Common myeloid progenitor, CD34-positive (primary cell): Measurements from ENCODE around the gene NELFB.

Source experiments
- CTCF ChIA-PET: fragments of 350-600 bp; sonication (Branson Sonifier 250); formaldehyde crosslinking; loops from one replicate; lab custom pipeline; 2021; ENCODE audit warnings: antibody characterized with exemption; lab: Charles Lee
- POLR2A ChIA-PET: fragments of 350-600 bp; sonication (Branson Sonifier 250); formaldehyde crosslinking; loops from one replicate; lab custom pipeline; 2021; ENCODE audit warnings: antibody characterized with exemption; lab: Charles Lee
- DNase-seq, 3 donors: peaks; one replicate each; pipeline versions ENCODE4 v3.0.0 to v3.0.0-alpha.2; 2013
- H3K27ac ChIP-seq, 2 experiments: 1 replicate in 1 of 2; 2 replicates in 1 of 2; pipeline ENCODE4 v1.7.0; 2013; ENCODE audit warnings: inconsistent platforms in 2 of 2, low read length in 2 of 2, mild to moderate bottlenecking in 2 of 2, low read depth in 1 of 2, moderate library complexity in 1 of 2; ENCODE audit not compliant: severe bottlenecking in 2 of 2, insufficient read depth in 1 of 2, poor library complexity in 1 of 2
- H3K27me3 ChIP-seq, 5 experiments: replicated peaks in 2 of 5; 1 replicate in 3 of 5; 2 replicates in 2 of 5; pipeline versions ENCODE4 v1.6.1 to v1.7.0; 2013; ENCODE audit warnings: low read length in 4 of 5, mild to moderate bottlenecking in 2 of 5, moderate library complexity in 2 of 5, inconsistent platforms in 1 of 5; ENCODE audit not compliant: insufficient read depth in 5 of 5, control insufficient read depth in 4 of 5
- H3K36me3 ChIP-seq, 4 experiments: 1 replicate in 2 of 4; 2 replicates in 2 of 4; pipeline versions ENCODE4 v1.6.1 to v1.7.0; 2013; ENCODE audit warnings: low read length in 3 of 4, control low read depth in 1 of 4, mild to moderate bottlenecking in 1 of 4; ENCODE audit not compliant: control insufficient read depth in 4 of 4, insufficient read depth in 4 of 4
- H3K4me1 ChIP-seq, 4 experiments: 1 replicate in 3 of 4; 2 replicates in 1 of 4; pipeline versions ENCODE4 v1.6.1 to v1.7.1; 2013; ENCODE audit warnings: low read length in 3 of 4, mild to moderate bottlenecking in 3 of 4, control low read depth in 1 of 4, inconsistent platforms in 1 of 4, moderate library complexity in 1 of 4; ENCODE audit not compliant: control insufficient read depth in 4 of 4, insufficient read depth in 4 of 4; ENCODE audit errors: control extremely low read depth in 1 of 4
- H3K4me3 ChIP-seq, 7 experiments: 1 replicate in 4 of 7; 2 replicates in 3 of 7; pipeline versions ENCODE4 v1.5.1 to v1.7.0; 2013; ENCODE audit warnings: mild to moderate bottlenecking in 7 of 7, low read length in 6 of 7, moderate library complexity in 6 of 7, inconsistent platforms in 2 of 7, low read depth in 2 of 7, control low read depth in 1 of 7; ENCODE audit not compliant: insufficient read depth in 4 of 7, control insufficient read depth in 1 of 7; ENCODE audit errors: extremely low read depth in 1 of 7
- H3K9me3 ChIP-seq, 5 experiments: 1 replicate in 4 of 5; 2 replicates in 1 of 5; pipeline versions ENCODE4 v1.6.1 to v1.7.1; 2013; ENCODE audit warnings: low read length in 4 of 5, mild to moderate bottlenecking in 2 of 5, inconsistent platforms in 1 of 5, low read depth in 1 of 5, moderate library complexity in 1 of 5; ENCODE audit not compliant: control insufficient read depth in 4 of 5, insufficient read depth in 2 of 5; ENCODE audit errors: control extremely low read depth in 1 of 5
- WGBS: methylation state at CpG from one replicate; pipeline ENCODE4 v1.1.5; 2013; ENCODE audit not compliant: insufficient coverage; 5-methylcytosine and 5-hydroxymethylcytosine counted together

Gene NELFB

DNA sequence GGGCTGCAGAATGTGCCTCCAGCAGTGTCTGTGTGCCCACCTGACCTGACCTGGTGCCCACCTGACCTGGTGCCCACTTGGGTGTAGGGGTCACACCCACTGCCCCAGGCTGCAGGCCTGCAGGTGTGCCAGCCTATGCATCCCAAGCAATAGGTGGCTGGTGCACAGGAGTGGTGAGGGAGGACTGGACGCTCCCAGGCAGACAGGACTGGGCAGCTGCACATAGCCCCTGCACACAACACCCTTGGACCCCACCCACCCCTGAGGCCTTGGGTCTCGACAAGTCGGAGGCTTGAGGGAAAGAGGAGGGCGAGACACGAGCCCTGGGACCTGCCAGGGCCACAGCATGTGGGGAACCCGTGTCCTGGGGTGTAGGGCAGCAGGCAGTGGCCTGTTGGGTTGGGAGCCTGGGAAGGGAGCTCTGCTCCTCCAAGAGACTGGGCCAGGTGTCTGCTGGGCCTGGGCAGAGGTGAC is 57.8 kb downstream of the NELFB start:
- 100% methylated on average over 3 of the region's 6 CpGs for WGBS
- CTCF ChIA-PET, result interaction anchor here (0.7 to 2.7 kb wide), 3 partner anchors 9 to 28 kb away, joined by 4 to 8 read pairs (median 4); partner anchors contain the start of gene NRARP

DNA sequence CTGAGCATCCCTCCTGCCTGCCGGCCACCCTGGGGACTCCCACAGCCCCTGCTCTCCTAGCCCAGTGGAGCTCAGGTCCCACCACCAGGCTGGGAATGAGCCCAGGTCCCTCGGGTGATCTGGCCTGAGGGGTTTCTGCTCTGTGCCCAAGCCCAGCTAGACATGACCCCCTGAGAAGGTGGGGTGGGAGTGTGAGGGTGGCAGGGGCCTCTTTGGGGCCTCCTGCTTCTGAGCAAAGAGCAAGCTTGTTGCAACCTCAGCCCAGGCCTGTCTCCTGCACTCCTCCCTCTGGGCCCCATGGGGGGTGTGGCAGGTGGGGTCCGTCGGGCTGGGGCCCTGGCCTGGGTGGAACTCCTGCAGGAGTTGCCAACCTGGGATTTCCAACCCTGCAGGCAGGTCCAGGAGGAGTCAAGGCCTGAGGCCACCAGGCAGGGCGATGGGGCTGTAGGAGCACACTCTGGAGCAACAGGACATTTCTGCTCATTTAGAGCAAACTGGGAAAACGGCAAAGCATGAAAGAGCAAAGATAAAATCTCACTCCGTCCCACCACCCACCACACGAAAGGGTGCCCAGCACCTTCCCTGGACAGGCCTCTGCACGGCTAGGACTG is 58.3 kb downstream of the NELFB start:
- ChIA-PET CTCF (interaction anchor here (1.0 to 2.7 kb wide), 2 partner anchors 10 to 29 kb away, joined by 4 to 8 read pairs; no protein-coding TSS in a partner anchor), POLR2A (no interaction called here)

More for the DNA sequence above, 57.8 kb downstream of the NELFB start:
- H3K9me3 ChIP-seq, result no peaks in the 10 kb centered on the region
- no peak overlapping the region for H3K27ac ChIP-seq
- H3K4me1 ChIP-seq, result peaks cover 0 to 23% (median 22%) of the 10 kb centered on the region in 4 experiments
- no peaks in the 10 kb centered on the region for H3K27me3 ChIP-seq
- no peaks in the 10 kb centered on the region for H3K36me3 ChIP-seq
- POLR2A ChIA-PET, result no interaction called here
- DNase-seq, result no peak
- no peak overlapping the region for H3K4me3 ChIP-seq

DNA sequence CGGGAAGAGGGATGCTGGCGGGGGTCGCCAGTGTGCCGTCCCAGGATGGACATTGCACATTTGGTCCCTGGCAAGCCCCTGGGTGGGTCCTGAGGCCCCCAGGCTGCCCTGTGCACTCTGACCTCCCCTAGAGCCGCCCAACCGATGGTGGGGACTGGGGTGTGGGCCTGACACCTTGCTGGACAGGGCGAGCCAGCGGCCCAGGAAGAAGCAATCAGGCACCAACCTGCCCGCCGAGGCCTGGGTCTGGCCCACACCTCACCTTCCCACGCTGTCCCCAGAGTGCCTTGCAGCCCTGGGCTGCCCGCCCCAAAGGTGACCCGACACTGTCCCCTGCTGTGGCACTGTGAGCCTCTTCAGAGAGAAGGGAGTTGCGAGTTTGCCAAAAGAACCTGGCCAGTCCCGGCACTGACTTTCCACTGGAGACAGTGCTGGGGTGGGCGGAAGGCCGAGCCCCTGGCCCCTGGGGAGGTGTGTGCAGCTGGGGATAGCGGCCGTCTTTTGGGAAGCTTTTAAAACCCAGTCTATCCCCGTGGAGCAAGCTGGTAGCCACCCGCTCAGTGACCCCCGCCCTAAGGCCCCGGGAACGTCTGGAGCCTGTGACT is 58.9 kb downstream of the NELFB start:
- no peak overlapping the region for H3K27ac ChIP-seq
- ChIA-PET POLR2A (no interaction called here), CTCF (interaction anchor here (1.0 to 2.7 kb wide), 2 partner anchors 10 to 29 kb away, joined by 4 to 8 read pairs; no protein-coding TSS in a partner anchor)
- no peaks in the 10 kb centered on the region for H3K36me3 ChIP-seq
- no peak overlapping the region for H3K4me3 ChIP-seq
- H3K4me1 ChIP-seq, result peaks cover 0 to 24% (median 21%) of the 10 kb centered on the region in 4 experiments
- DNase-seq, result no peak
- H3K27me3 ChIP-seq, result no peaks in the 10 kb centered on the region
- H3K9me3 ChIP-seq, result no peaks in the 10 kb centered on the region
- 94% methylated on average over 17 of the region's 24 CpGs for WGBS

More for the DNA sequence above, 58.3 kb downstream of the NELFB start:
- Histone ChIP-seq H3K4me3 (no peak overlapping the region), H3K4me1 (peaks cover 0 to 24% (median 21%) of the 10 kb centered on the region in 4 experiments), H3K27ac (no peak overlapping the region), H3K27me3 (no peaks in the 10 kb centered on the region), H3K9me3 (no peaks in the 10 kb centered on the region), H3K36me3 (no peaks in the 10 kb centered on the region)
- 86% methylated on average over 8 of the region's 9 CpGs for WGBS
- no peak for DNase-seq

DNA sequence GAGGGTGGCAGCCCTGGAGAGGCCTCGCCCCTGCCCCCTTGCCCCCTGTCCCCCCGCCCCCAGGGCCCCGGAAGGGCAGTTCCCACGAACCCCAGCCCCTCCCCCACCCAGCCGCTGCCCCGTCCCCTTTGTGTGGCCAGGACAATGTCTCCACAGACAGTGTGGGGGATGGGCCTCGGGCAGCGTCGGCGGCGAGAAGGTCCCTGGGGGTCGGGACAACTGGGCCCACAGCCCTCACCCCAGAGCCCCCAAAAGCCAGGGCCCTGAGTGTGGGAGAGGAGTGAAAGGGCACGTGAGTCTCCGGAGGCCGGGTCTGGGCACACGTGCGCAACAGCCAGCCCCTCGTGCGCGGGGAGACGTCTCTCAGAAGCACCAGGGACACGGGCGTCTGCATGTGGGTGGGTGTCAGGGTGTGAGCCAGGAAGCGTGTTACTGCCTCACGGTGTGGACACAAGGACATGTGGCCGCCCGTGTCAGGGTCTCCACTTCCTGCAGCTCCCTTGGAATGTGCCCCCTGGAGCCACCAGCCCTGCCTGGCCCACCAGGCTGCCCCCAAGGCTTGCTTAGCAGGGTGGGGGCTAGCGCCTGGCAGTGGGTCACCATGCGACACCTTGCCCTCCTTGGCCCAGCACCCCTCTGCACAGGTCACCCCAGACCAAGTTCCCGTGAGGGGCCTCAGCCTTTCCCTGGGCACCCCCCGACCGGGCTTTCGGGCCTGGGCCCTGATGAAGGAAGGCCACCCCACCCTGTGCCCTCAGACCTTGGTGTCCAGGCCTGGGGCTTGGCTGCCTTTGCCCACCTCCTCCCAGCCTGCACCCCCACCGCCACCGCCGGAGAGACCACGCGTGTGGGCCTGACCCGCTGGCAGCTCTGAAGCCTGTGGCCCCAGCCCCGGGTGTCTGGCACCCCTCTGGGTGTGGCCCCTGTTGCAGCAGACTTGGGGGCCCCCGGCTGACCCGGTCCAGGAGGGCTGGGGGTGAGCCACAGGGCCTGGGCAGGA is 59.7 kb downstream of the NELFB start:
- ChIA-PET CTCF (interaction anchor here (0.9 to 7.3 kb wide), 2 partner anchors 8 to 12 kb away, joined by 3 to 56 read pairs; partner anchors contain the start of gene NRARP), POLR2A (interaction anchor here (1.6 kb wide), 1 partner anchor 12 kb away, joined by 6 read pairs; the partner anchor contains the start of gene NRARP)
- Histone ChIP-seq H3K9me3 (no peaks in the 10 kb centered on the region), H3K4me1 (peaks cover 0 to 31% (median 25%) of the 10 kb centered on the region in 4 experiments), H3K27me3 (no peaks in the 10 kb centered on the region), H3K27ac (no peak overlapping the region), H3K36me3 (no peaks in the 10 kb centered on the region), H3K4me3 (peak overlapping the region in 1 of 7 experiments; percentile 50)
- DNase-seq, result no peak
- 94% methylated on average over 32 of the region's 42 CpGs for WGBS

DNA sequence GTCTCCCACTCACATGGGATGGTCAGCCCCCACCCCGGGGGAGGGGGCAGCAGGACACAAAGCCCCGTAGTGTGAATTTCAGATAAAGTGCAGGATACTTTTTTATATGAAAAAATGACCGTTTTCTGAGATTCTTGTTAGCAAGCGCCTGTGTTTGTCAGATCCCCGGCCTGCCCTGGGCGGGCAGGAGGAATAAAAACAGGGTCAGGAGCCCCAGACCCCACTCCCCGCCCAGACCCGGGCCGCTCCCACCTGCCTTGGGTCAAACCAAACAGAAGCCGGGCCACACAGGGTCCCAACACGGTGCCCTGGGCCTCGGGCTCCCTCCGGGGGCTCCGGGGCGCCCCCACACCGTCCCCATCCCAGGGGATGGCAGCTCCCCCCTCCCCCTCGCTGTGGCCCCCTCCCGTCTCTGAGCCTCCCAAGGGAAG is 60.5 kb downstream of the NELFB start:
- POLR2A ChIA-PET, result interaction anchor here (1.6 kb wide), 1 partner anchor 13 kb away, joined by 6 read pairs; the partner anchor contains the start of gene NRARP
- H3K36me3 ChIP-seq, result no peaks in the 10 kb centered on the region
- CTCF ChIA-PET, result interaction anchor here (0.9 to 7.3 kb wide), 2 partner anchors 9 to 13 kb away, joined by 3 to 56 read pairs; partner anchors contain the start of gene NRARP
- WGBS, result 48% methylated on average over 7 of the region's 18 CpGs
- no peak for DNase-seq
- no peak overlapping the region for H3K27ac ChIP-seq
- peak overlapping the region in 1 of 7 experiments; percentile 50 for H3K4me3 ChIP-seq
- peaks cover 0 to 38% (median 32%) of the 10 kb centered on the region in 4 experiments for H3K4me1 ChIP-seq
- no peaks in the 10 kb centered on the region for H3K27me3 ChIP-seq
- no peaks in the 10 kb centered on the region for H3K9me3 ChIP-seq
